SK-N-MC (cell line): ENCODE results near the gene INPP5E.

Experiments used
- EZH2 ChIP-seq: fragments of 200-600 bp; sonication (generic); IDR thresholded peaks from one replicate; pipeline ENCODE4 v1.6.1; 2017; ENCODE audit warnings: antibody characterized with exemption
- POLR2AphosphoS5 ChIP-seq: IDR thresholded peaks from 2 replicates; pipeline ENCODE4 v1.6.1; 2012; ENCODE audit warnings: mild to moderate bottlenecking, low read depth, low read length, borderline replicate concordance

- TF ChIP-seq EZH2, result no peak
- TF ChIP-seq POLR2AphosphoS5, result no peak
These were observed 22.7 kb downstream of the INPP5E start for GRCh38 chr9:136416914-136417313.
